ENCODE results near the gene RASL11B.

The RASL11B gene

GRCh38 chr4:52860361-52860760 is 1.8 kb upstream of the RASL11B start:
- DNase-seq (ENCODE audit: low read depth): no peak
- H3K4me3 ChIP-seq (ENCODE audit: low read depth, low read length): no peak overlapping the region
- no peak for TF ChIP-seq CTCF (IDR thresholded peaks at IDR 0.05; ENCODE audit: low read depth, low read length)
- TF ChIP-seq POLR2A (IDR thresholded peaks at IDR 0.05; ENCODE audit: extremely low read depth, insufficient read length): no peak
- no peak for TF ChIP-seq MAX (IDR thresholded peaks at IDR 0.05; ENCODE audit: low read depth, low read length)
- TF ChIP-seq MYC (IDR thresholded peaks at IDR 0.05; ENCODE audit: low read depth, low read length): no peak

- H3K4me3 ChIP-seq (ENCODE audit: low read depth, low read length): no peak overlapping the region
- TF ChIP-seq CTCF (IDR thresholded peaks at IDR 0.05; ENCODE audit: low read depth, low read length): no peak
- no peak for TF ChIP-seq MYC (IDR thresholded peaks at IDR 0.05; ENCODE audit: low read depth, low read length)
- no peak for TF ChIP-seq MAX (IDR thresholded peaks at IDR 0.05; ENCODE audit: low read depth, low read length)
- TF ChIP-seq POLR2A (IDR thresholded peaks at IDR 0.05; ENCODE audit: extremely low read depth, insufficient read length): no peak
- no peak for DNase-seq (ENCODE audit: low read depth)
Measured at GRCh38 chr4:52861171-52861823, 820 bp upstream of the RASL11B start.

GRCh38 chr4:52862639-52863161 is 583 bp downstream of the RASL11B start:
- H3K4me3 ChIP-seq (ENCODE audit: low read depth, low read length): no peak overlapping the region
- DNase-seq (ENCODE audit: low read depth): no peak
- TF ChIP-seq MYC (IDR thresholded peaks at IDR 0.05; ENCODE audit: low read depth, low read length) (no peak), CTCF (IDR thresholded peaks at IDR 0.05; ENCODE audit: low read depth, low read length) (no peak), MAX (IDR thresholded peaks at IDR 0.05; ENCODE audit: low read depth, low read length) (no peak), POLR2A (IDR thresholded peaks at IDR 0.05; ENCODE audit: extremely low read depth, insufficient read length) (no peak)

GRCh38 chr4:52863324-52863723 is 1.2 kb downstream of the RASL11B start:
- no peak overlapping the region for H3K4me3 ChIP-seq (ENCODE audit: low read depth, low read length)
- TF ChIP-seq POLR2A (IDR thresholded peaks at IDR 0.05; ENCODE audit: extremely low read depth, insufficient read length) (no peak), MAX (IDR thresholded peaks at IDR 0.05; ENCODE audit: low read depth, low read length) (no peak), CTCF (IDR thresholded peaks at IDR 0.05; ENCODE audit: low read depth, low read length) (no peak), MYC (IDR thresholded peaks at IDR 0.05; ENCODE audit: low read depth, low read length) (no peak)
- DNase-seq (ENCODE audit: low read depth): no peak

GRCh38 chr4:52864793-52865192 is 2.7 kb downstream of the RASL11B start:
- TF ChIP-seq MYC (IDR thresholded peaks at IDR 0.05; ENCODE audit: low read depth, low read length) (no peak), CTCF (IDR thresholded peaks at IDR 0.05; ENCODE audit: low read depth, low read length) (no peak), POLR2A (IDR thresholded peaks at IDR 0.05; ENCODE audit: extremely low read depth, insufficient read length) (no peak), MAX (IDR thresholded peaks at IDR 0.05; ENCODE audit: low read depth, low read length) (no peak)
- no peak for DNase-seq (ENCODE audit: low read depth)
- H3K4me3 ChIP-seq (ENCODE audit: low read depth, low read length): no peak overlapping the region
